HG02870 (cell line): ENCODE measurements around the gene MYO18A.

Source experiments
- ATAC-seq: cut with Tn5 transposase; IDR thresholded peaks from one replicate; pipeline ENCODE4 v1.9.1; 2021; ENCODE audit warnings: mild to moderate bottlenecking, moderate library complexity; ENCODE audit not compliant: unreplicated experiment

MYO18A gene

GRCh38 chr17:29168079-29168758 lies 12.0 kb downstream of the MYO18A start:
- ATAC-seq, result no peak

DNA sequence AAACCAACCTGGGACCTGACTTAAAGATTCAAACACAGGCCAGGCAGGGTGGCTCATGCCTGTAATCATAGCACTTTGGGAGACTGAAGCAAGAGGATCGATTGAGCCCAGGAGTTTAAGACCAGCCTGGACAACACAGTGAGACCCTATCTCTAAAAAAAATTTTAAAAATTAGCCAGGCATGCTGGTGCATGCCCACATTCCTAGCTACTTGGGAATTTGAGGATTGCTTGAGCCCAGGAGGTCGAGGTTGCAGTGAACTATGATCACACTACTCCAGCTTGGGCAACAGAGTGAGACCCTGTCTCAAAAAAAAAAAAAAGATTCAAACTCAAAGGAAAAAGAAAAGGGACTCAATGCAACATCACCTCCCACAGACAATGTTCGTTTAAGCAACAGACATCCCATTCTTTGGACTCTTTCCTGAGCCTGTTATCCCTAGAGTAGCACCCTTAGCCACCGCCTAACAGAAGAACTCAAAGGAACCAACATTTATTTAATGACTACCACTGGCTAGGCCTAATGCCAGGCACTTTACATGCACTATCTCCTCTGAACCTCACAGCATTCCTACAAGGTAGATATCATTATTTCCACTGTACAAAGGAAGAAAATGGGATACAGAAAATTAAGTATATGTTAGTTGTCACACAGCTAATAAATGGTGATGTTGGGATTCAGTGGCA lies 12.7 kb downstream of the MYO18A start:
- ATAC-seq, result no peak

GRCh38 chr17:29166507-29166887 lies 13.7 kb downstream of the MYO18A start:
- no peak for ATAC-seq

DNA sequence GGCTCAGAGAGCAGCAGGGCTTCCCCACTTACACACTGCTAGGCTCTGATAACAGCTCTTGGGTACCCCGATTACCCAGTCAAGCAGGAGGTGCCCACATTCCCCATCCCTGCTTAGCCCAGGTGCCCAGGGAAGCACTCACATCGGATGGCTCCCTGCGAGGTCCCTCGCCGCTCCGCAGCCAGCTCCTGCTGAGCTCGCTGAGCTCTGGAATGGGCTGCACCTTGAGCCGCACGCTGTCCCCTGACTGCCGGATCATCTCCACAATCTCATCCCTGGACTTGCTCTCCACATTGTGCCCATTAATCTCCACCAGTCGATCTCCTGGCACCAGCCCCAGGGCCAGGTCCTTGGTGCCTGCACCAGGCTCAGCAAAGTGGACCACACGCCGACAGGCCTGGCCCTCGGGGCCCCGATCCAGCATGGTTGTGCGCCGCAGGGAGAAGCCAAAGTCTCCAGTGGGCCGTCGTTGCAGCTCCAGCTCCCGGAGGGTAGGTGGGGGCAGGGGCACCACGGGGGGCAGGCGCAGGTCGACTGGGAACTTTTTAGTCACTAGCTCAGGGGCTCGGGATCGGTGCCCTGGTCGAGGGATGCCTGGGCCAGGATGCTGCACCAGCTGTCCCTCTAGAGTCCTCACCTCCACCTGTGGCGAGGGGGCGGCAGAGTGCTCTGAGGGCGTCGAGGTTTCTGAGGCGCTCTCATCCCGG lies 14.2 kb downstream of the MYO18A start:
- ATAC-seq, result no peak

- ATAC-seq, result no peak
Observed at GRCh38 chr17:29165261-29165660, 14.9 kb downstream of the MYO18A start.

GRCh38 chr17:29163563-29163962 lies 16.6 kb downstream of the MYO18A start:
- ATAC-seq, result no peak

GRCh38 chr17:29162909-29163341 lies 17.3 kb downstream of the MYO18A start:
- no peak for ATAC-seq

GRCh38 chr17:29162082-29162908 lies 17.9 kb downstream of the MYO18A start:
- no peak for ATAC-seq

DNA sequence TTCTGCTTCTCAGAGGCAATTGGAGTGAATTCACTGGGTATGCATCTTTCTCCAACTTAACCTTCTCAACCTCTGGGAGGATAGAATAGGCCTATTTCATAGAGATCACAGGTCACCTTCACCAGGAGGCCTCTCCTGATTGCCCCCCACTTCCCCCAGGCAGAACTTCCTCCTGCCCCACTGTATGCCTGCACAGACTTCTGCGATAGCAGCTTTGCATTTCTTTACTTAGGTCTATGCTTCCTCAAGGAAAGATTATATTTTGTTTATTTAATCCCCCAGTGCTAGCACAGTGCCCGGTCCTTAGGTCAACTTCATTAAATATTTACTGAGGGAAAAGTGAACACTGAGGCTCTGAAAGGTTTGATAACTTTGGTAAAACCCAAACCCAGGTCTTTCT lies 19.9 kb downstream of the MYO18A start:
- ATAC-seq, result no peak

- no peak for ATAC-seq
Observed at GRCh38 chr17:29159306-29159860, 20.8 kb downstream of the MYO18A start.

DNA sequence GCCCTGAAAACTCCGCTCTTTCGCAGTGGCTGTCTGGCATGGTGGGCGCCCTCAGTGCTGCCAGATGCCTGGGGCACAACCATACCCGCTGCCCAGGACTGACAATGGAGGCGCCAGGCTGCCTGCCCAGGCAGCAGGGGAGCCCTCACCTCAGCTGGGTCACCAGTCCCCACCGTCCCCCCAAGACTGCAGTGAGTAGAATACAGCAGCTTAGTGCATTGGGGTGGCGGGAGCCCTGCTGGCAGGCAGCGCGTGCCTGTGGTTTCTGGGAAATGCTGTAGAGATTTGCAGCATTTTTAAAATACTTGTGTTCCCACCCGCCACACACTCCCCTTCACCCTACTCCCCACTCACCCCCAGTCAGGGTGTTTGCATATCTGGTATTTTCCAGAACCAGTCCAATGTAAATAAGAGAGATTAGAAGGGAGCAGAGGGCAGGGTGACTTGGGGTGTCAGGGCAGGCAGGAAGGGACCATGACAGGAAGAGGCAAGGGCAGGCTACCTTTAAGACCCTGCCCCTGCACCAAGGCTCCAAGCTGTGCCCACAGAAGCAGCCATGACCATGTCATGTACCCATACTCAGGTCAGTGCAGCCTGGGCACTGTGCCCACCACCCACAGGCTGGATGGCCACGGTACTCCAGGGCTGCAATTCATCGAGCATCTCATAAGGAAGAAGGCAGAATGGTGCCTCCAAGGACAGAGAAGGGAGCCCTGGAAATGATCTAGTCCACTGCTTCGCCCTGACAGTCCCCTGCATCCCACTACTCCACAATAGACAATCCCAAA lies 21.5 kb downstream of the MYO18A start:
- no peak for ATAC-seq

DNA sequence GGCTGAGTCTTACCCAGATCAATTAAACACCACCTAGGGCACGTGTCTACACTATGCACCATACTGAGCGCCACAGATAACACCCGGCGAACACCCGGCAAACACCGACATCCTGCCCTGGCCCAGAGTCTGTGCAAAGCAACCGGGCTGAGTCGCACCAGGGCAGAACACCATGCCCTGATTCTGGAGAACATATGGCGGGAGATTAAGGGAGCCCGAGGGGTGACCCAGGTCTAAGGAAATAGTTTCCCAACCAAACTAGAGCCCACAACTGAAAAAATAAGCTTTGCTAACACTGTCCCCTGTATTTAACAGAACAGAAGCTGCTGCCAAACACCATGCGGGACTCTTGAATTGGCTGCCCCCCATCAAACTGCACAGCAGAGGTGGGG lies 22.1 kb downstream of the MYO18A start:
- ATAC-seq, result no peak

DNA sequence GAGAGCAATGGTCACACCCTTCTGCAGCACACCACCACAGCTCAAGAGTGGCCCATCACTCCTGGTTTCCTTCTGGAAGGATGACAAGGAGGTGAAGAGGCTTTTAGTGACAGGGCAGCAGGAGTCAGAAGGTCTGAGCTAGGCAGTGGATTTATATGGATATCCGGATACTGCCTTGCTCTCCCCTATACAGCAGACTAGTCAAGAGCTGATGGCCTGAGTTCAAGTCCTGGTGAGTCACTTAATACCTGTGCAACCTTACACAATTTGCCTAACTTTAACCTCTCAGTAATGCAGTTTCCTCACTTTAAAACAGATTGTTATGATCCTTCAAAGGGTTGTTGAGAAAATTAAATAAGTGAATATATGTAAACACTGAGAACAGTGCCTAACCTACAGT lies 22.9 kb downstream of the MYO18A start:
- ATAC-seq, result no peak

- no peak for ATAC-seq
Observed at GRCh38 chr17:29156781-29157180, 23.4 kb downstream of the MYO18A start.

- no peak for ATAC-seq
Observed at GRCh38 chr17:29155966-29156338, 24.2 kb downstream of the MYO18A start.

- ATAC-seq, result no peak
Observed at GRCh38 chr17:29155227-29155965, 24.8 kb downstream of the MYO18A start.

GRCh38 chr17:29154516-29155226 lies 25.5 kb downstream of the MYO18A start:
- no peak for ATAC-seq

DNA sequence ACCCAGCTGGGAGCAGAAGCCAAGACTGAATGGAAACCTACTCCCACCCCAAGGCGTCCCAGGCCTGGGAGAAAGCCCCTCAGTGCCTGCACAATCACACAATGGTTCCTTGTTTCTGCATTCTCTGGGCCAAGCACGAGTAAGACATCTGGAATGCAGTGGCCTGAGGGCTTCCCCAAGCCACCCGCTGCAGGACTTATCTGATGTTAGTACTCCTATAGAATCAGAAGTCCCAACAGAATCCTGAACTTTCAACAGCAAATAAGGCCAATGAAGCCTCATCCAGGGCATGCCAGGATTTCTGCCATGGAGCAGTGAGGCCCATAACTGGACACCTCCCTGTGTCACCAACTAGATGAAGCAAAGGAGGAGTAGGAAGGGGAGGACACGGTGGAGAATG lies 28.6 kb downstream of the MYO18A start:
- no peak for ATAC-seq

DNA sequence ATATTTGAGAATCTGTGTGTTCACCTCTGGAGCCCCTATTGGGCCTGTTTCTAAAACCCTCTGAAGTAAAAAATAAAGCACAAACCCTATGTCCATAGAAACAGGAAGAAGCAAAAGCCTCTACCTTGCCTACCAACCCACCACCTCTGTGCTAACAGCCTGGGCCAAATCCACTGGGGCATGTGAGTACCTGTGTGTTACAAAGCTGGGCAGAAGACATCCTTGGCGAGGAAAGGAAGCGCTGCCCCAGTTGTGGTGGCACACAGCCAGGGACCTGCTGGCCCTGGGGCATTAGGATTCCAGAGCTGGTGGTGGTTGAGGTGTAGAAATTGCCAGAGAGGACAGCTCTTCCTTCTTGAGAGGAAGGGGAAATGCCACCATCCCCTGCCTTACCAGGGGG lies 30.0 kb downstream of the MYO18A start:
- ATAC-seq, result no peak
